ENCODE measurements around the gene MAML2. TPM values are rescaled to one million over a fixed set of nuclear protein-coding genes. Genes with fewer than 3 reads are reported as not detected.
A peak's percentile ranks its signal among the peaks of the same experiment; 100 is the strongest.

MAML2 gene
- total RNA-seq, 1 donor from 2014 or later: 4.4 TPM

GRCh38 chr11:96081561-96081960 lies 261.4 kb downstream of the MAML2 start:
- DNase-seq (ENCODE audit: low read depth in 2 of 2): no peak

- no peak for DNase-seq (ENCODE audit: low read depth in 2 of 2)
Observed at GRCh38 chr11:96079691-96080090, 263.3 kb downstream of the MAML2 start.

GRCh38 chr11:96075532-96075959 lies 267.4 kb downstream of the MAML2 start:
- peak in 1 of 2 donors; percentile 53 for DNase-seq (ENCODE audit: low read depth in 2 of 2)

- no peak for DNase-seq (ENCODE audit: low read depth in 2 of 2)
Observed at GRCh38 chr11:96074551-96075310, 268.3 kb downstream of the MAML2 start.

- DNase-seq (ENCODE audit: low read depth in 2 of 2): no peak
Observed at GRCh38 chr11:96073536-96073935, 269.5 kb downstream of the MAML2 start.

- DNase-seq (ENCODE audit: low read depth in 2 of 2): no peak
Observed at GRCh38 chr11:96072592-96072991, 270.4 kb downstream of the MAML2 start.

GRCh38 chr11:96070453-96070852 lies 272.5 kb downstream of the MAML2 start:
- no peak for DNase-seq (ENCODE audit: low read depth in 2 of 2)

- no peak for DNase-seq (ENCODE audit: low read depth in 2 of 2)
Observed at GRCh38 chr11:96067160-96067559, 275.8 kb downstream of the MAML2 start.

GRCh38 chr11:96065379-96065778 lies 277.6 kb downstream of the MAML2 start:
- DNase-seq (ENCODE audit: low read depth in 2 of 2): no peak

- DNase-seq (ENCODE audit: low read depth in 2 of 2): no peak
Observed at GRCh38 chr11:96063886-96064285, 279.1 kb downstream of the MAML2 start.

GRCh38 chr11:96063053-96063452 lies 279.9 kb downstream of the MAML2 start:
- no peak for DNase-seq (ENCODE audit: low read depth in 2 of 2)

GRCh38 chr11:96062134-96062533 lies 280.9 kb downstream of the MAML2 start:
- DNase-seq (ENCODE audit: low read depth in 2 of 2): peak in 1 of 2 donors; percentile 68

- DNase-seq (ENCODE audit: low read depth in 2 of 2): no peak
Observed at GRCh38 chr11:96061730-96062129, 281.3 kb downstream of the MAML2 start.

- no peak for DNase-seq (ENCODE audit: low read depth in 2 of 2)
Observed at GRCh38 chr11:96061069-96061468, 281.9 kb downstream of the MAML2 start.

- no peak for DNase-seq (ENCODE audit: low read depth in 2 of 2)
Observed at GRCh38 chr11:96057502-96057901, 285.5 kb downstream of the MAML2 start.

- no peak for DNase-seq (ENCODE audit: low read depth in 2 of 2)
Observed at GRCh38 chr11:96056576-96056975, 286.4 kb downstream of the MAML2 start.

- no peak for DNase-seq (ENCODE audit: low read depth in 2 of 2)
Observed at GRCh38 chr11:96055706-96056387, 287.1 kb downstream of the MAML2 start.

GRCh38 chr11:96054870-96055705 lies 287.9 kb downstream of the MAML2 start:
- DNase-seq (ENCODE audit: low read depth in 2 of 2): peak; percentile 52 to 58

GRCh38 chr11:96052921-96053651 lies 289.9 kb downstream of the MAML2 start:
- peak in 1 of 2 donors; percentile 21 for DNase-seq (ENCODE audit: low read depth in 2 of 2)

- no peak for DNase-seq (ENCODE audit: low read depth in 2 of 2)
Observed at GRCh38 chr11:96051820-96052219, 291.2 kb downstream of the MAML2 start.

GRCh38 chr11:96050435-96051182 lies 292.4 kb downstream of the MAML2 start:
- peak in 1 of 2 donors; percentile 15 for DNase-seq (ENCODE audit: low read depth in 2 of 2)

Data from dermis microvascular lymphatic vessel endothelial cell (primary cell).